ENCODE measurements around the gene MAML2.
A peak's percentile ranks its signal among the peaks of the same experiment; 100 is the strongest.

Gene MAML2

DNA sequence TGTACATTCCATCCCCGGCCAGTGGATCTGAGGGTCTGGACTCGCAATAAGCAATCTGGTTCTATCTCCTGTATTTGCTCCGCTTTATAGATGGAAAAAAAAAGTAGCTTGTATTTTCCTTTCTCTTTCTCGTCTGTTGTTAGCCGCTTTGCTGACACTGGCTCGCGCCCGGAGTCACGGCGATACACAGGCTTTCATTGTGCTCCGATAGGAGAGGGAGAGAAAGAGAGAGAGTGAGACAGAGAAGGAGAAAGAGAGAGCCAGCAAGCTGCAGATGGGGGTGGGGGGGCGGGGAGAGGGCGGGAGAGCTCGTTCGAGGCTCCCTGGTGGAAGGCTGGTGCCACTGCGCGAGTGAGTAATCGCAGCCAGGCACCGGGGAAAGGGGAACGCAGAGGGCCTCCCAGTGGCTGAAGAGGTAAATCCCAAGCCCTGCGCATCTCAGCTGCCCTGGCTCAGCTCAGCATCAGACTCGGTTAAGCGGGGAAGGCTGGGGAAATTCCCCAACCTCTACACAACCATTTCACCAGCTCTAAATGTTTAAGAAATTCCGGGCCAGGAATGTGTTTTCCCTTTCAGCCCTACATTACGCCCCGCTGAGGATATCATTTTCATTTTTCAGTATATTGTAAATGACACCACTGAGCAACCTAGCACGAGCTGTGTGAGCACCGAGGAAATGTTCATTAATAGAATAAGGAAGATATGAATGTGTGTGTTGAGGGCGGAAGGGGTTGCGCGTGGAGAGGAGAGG lies at the start of gene MAML2:
TSS of gene MAML2 (minus strand) at position 235 of the 751 bp plus-strand sequence. CDS start 1,300 bp downstream, outside the sequence.
- DNase-seq = peak; percentile 81

DNA sequence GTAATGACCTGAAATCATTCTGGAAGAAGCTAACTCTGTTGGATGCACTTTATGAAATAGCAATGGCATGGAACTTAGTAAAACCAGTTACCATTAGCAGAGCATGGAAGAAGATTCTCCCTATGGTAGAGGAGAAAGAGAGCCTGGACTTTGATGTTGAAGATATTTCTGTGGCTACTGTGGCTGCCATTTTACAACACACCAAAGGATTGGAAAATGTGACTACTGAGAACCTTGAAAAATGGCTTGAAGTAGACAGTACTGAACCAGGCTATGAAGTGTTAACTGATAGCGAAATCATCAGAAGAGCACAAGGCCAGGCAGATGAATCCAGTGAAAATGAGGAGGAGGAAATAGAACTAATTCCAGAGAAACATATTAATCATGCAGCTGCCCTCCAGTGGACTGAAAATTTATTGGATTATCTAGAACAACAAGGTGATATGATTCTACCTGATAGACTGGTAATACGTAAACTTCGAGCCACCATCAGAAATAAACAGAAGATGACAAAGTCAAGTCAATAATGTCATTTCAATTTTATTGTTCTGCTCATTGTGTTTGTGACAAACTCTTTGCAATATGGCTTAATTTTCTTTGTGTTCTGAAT lies 48.8 kb upstream of the MAML2 start:
- no peak for DNase-seq

DNA sequence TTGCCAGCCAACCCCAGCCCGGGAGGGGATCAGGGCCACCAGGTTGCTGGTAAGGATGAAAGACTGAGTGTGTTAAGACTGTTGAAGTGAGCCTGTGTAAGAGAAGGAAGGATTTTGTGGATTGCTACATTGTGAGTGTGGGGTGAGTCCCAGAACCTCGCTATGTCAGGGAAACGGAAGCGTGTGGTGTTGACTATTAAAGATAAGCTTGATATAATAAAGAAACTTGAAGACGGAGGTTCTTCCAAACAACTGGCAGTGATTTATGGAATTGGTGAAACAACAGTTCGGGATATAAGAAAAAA lies 47.4 kb upstream of the MAML2 start:
- no peak for DNase-seq

DNA sequence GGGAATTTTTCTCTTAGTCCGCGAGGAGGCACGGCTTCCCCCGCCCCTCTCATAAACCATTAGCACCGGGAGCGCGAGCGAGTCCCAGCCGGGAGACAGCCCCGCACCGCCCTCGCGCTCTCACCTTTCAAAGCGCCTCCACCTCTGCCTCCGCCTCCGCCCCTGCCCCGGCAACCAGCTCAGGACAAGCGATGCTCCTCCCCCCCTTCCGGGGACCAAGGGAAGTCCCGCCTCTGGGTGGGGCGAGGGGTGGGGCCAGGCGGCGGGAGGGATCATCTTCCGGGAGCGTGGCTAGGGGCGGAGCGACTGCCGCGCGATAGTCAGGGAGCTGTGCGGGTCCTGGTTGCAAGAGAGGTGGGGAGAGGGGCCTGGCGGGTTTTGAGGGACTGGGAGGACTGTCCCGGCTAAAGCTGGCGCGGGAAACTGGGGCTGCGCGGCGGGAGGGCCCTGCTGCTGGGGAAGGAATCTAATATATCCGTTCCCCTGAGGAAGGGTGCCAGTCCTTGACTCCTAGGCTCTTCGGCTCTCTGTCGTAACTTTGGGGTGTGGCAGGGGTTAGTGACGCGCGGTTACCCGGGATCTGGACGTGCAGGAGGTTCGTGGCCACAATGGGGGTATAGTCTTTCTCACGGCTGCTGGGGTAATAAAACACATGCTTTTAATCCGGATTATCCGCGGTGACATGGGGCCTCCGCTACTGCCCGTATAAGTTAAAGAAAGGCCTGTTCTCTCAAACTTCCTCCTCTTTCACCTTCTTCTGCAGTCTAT lies 46.9 kb upstream of the MAML2 start, which contains the start of the genes CCDC82 and JRKL:
TSS of gene CCDC82 (minus strand) at position 193 of the 768 bp plus-strand sequence. CDS start 5,165 bp downstream, outside the sequence.
TSS of gene JRKL (plus strand) at position 294 of the 768 bp plus-strand sequence. CDS start 637 bp downstream, outside the sequence.
- peak; percentile 74 for DNase-seq

DNA sequence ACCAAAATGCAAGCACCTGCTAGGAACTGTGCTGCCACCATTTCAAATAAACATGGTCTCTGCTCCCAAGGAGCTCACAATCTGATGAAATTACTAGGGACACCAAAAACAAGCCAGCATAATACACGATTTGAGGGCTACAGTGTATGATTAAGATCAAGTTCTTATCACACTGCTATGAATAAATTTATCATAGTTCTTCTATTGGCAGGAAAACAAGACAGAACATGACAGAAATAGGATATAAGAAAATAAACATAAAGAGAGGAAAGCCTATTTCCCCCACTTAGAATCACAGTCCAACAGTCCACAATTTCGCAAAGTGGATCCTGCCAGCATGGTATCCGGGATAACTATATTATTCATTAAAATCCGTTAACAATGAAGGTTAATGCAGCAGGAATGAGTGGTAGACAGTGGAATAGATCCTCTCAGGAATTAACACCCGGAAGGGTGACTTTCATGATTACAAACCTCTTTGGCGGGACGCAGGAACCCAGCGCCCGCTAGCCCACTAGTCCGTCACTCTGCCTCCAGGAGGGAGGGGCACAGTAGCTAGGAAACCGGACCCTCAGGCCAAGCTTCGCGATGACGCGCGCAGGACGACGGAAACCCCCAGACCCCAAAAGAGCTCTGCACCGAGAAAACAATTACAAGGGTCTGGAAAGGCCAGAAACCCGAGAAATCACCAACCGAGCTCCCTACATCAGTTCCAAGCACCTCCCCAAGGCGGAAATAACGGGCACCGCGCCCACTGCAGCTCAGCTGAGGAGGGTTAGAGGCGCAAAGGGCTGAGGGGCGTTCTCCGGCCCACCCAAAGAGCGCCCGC lies 46.1 kb upstream of the MAML2 start:
- DNase-seq = peak; percentile 16

DNA sequence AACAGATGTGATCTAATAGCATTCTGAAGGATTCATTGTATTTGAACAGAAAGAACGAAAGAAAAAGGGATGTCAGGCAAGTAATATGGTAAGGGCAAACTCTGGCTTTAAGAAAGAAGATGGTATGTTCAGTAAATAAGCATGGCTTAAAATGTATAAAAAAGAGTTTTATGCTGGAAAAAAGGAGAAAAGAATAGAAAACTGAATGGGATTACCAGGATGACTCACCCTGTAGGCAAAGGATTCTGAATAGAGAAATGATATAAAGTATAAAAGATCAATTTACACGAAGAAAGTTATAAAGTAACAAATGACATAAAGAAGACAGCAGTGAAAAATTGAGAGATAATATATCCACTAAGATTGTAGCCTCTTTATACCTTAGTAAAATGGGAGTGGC lies 42.2 kb upstream of the MAML2 start:
- no peak for DNase-seq

DNA sequence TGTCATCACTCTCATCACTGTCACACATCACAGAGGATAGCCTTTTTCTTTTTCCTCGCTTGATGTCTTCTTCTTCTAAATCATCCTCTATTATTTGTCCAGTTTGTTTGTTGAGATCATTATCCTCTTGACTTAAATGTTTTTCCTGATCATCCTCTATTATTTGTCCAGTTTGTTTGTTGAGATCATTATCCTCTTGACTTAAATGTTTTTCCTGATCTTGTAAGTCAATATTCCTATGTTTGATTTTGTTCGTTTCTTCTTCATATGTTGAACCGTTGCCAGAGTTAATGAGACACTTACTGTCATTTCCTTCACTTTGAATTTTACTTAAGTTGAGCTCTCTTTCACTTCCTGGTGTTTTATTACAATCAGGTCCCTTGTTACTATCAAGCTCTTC lies 41.2 kb upstream of the MAML2 start:
- no peak for DNase-seq

DNA sequence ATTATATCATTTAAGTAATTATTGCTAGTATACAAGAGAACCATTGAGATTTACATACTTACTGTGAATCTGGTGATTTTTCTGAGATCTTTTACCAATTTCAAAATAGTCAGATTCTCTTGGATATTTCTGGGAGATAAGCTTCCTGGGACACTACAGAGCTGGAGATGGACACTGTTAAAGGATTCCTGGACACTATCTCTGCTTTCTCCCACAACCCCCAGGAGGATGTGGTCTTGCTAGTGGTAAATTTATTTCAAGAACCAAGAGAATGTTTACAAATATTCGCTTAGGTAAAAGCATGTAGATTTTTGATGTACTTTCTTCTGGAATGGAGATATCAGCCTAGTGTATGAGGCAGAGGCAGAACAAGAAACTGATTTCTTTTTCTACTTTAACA lies 33.8 kb upstream of the MAML2 start:
- no peak for DNase-seq

DNA sequence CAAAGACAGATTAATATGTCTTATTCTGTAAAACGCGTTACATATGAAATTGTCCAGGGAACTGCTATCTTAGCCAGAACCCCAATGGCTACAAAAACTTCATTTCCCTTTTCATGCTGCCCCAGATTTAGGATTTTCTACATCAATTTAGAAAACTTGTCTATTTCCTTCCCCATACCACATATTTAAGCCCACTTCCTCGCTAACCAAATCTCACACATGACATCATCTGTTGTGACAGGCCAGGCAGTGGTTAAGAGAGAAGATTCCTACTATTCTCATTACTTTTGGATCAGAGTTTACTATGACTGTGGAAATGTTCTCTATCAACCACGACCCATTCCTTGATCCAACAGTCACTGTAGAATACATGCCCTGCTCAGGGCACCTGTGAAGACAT lies 30.8 kb upstream of the MAML2 start:
- DNase-seq = no peak

DNA sequence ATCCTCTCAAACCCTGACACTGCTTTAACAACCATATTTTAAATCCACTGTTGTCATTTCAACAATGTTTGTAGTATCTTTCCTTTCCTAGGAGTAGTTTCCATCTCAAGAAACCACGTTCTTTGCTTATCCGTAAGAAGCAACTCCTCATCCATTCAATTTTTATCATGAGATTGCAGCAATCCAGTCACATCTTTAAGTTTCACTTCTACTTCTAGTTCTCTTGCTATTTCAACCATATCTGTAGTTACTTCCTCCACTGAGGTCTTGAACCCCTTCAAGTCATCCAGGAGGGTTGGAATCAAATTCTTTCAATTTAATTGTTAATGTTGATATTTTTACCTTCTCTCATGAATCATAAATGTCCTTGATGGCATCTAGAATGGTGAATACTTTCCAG lies 24.3 kb upstream of the MAML2 start:
- DNase-seq = no peak

DNA sequence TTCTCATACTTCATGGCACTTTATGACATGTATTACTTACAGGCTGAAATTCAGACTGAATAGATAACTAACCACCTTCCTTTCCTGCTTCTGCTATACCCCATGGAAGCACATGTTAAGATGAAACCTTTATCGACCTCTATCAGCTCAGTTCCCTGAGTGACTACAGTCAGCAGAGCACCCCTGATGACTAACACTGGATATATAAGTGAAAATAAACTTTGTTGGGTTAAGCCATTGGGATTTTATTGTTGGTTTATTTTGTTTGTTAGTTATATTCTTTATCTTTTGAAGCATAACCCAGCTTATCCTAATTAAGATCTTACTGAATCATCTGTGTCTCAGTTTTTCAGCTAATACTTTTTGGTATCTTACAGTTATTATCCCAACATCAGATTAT lies 23.0 kb upstream of the MAML2 start:
- no peak for DNase-seq

DNA sequence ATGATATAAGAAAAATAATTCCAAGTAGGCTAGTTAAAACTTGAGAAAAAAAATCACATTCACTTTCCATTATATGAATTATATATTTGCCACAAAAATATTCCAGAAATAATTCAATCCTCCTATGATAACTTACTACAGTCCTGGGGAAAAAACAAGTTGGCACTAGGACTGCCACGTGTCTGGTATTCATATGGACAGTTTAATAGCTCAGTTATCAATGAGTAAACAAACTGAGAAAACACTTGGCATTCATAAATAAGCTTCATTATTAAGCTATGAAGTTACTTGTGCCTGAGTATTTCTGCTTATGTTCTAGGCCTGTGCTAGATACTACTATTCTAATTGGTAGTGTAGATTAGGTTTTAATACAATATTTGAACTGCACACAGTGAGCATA lies 22.5 kb upstream of the MAML2 start:
- no peak for DNase-seq

DNA sequence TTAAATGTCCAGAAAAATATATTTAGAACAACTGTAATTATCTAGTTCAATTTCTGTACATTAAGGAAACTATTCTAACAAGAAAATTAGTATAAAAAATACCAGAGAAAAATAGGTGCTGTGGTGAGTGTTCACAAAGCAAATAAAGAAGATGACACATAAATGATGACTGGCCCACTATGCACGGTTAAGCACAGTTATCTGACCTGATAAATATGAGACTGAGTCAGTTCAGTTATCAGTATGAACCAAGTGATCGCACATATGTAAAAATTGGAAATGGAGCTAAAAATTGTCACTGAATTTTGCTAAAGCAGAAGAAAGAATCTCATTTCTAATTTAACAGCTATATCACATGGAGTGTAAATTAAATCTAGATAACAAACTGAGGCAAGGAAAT lies 18.8 kb upstream of the MAML2 start:
- DNase-seq = no peak

DNA sequence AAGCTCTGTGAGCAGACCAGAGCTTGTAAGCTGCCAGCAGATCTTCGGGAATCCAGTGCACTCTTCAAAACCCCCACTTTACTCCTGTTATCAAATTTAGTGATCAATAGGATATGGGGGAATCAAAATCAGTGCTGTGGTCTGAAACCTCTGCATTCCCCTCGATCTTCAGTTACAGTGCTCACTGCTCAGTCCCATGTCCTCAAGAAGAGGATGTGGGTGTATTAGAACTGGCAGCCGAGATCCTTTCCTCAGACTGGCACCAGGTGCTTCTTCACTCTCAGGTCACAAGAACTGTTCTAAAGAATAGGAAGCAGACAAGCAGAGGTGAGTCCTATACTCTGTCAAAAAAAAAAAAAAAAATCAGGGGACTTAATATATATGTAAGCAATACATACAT lies 15.3 kb upstream of the MAML2 start:
- DNase-seq = no peak

DNA sequence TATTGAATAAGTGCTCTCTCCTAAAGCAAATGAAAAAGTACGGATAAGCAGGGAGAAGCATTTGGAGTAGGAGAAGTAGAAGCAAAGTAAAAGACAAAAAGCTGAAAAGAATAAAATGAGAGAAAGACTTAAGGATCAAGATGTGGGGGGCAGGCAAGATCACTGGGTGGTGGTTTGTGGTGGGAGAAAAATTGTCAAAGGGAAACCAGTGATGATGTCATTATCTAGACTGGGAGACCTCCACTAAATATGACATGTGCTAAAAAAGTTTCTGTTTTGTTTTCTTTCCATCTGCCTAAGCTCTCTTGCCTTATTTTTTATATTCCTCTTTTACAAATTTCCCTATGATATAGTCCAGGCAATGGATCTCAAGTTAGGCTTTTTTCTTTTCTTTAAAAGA lies 14.8 kb upstream of the MAML2 start:
- DNase-seq = no peak

DNA sequence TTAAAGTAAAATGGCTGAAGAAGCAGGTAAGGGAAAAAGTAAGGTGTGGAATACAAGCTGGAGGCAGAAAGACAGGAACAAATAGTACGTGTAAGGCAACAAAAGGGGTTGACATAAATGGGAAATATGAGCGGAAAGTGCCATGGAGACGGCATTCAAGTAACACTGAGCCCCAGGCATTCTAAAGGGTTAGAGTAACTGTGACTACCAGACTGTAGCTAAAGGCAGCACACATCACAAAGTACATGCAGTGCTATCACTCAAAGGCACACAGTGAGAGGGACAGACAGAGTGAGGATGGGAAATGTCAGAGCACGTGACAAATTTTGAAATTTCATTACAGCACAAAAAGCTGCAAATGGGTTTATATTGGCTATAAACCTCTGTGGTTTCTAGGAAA lies 13.9 kb upstream of the MAML2 start:
- DNase-seq = no peak

DNA sequence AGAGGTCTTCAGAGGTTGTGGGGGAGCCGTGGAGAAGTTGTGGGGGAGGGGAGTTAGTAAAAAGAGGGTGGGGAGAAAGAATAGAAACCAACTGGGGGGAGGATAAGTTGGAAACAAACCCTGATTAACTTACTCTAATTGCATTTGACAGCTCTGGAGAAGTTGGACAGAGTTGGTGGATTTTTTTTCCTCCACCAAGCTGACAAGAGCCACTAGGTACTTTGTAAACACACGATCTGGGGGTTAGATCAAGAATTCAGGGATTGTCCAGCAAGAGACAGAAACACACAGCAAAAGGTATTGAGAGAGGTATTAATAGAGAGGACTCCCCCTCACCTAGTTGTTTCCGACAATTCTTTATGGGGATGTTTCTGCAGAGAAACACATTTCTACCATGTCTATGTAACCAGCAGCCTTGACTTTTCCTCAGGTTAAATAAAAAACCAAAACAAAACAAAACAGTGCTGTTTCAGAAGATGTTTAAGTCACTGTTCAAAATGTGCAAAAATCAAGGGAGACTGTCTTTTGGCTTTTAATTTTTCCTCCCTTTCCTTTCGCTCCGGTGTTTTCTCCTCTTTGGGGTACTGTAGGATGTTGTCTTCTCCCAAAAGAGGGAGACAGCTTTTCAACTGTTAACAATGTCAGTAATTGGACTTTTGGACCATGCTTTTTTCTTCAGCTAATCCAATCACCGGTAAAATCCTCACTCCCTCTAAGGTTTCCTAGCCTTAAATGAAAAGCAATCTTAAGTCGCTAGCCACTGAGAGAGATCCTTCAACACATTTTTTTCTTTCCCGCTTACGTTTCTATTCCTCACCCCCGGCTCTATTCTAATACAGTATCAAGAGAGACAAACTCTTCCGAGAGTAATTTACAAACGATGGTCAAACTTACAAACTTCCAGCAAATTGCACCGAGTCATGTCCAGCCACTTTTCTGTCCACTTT lies 708 bp downstream of the MAML2 start:
- DNase-seq = no peak

DNA sequence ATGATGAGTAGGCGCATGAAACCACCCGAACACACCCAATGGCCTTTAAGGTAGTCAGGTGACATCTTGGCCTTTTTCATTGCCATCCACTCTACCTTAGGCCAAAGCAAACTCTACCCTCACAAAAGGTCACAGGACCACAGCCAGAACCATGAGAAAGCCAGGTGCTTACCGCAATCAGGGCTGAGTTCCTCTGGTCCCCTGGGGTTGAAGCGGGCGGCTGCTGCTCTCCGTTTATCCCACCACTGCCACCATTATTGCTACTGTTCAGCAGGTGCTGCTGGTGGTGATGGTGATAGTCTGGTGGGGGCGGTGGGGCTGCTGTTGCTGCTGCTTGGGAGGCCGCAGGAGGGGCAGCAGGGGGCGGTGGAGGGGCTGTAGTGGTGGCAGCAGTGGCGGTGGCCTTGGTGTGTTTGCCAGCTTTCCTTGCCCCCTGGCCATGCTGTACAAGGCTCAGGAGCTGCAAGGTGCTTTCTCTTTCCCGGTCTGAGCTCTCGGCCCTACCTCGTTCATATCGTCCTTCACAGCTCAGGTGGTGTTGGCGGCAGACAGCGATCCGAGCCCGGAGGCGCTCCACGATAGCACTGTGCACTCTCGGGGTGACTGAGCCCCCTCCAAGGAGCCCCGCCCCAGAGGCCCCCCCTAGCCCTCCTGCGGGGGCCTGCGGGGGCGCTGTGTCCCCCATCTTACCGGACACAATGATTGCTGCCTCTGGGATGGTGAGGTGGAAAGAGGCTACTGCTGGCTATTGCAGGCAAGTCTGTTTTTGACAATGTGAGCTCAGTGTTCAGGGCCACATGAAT lies 1.6 kb downstream of the MAML2 start:
- peak; percentile 45 for DNase-seq

DNA sequence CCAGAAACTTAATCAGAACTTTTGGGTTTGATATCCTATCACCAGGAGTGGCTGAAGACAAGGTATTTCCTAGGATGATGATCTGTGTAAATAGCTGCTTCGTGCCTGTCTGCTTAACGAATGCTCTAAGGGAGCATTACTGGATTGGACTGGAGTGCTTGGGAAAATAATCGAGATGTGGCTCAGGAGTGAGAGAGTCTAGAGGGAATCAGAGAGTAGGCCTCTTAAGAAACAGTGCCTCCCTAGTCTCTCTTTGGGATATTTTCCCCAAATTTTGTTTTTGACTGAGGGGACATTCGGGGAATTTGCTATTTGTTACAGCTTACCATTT lies 2.5 kb downstream of the MAML2 start:
- no peak for DNase-seq

DNA sequence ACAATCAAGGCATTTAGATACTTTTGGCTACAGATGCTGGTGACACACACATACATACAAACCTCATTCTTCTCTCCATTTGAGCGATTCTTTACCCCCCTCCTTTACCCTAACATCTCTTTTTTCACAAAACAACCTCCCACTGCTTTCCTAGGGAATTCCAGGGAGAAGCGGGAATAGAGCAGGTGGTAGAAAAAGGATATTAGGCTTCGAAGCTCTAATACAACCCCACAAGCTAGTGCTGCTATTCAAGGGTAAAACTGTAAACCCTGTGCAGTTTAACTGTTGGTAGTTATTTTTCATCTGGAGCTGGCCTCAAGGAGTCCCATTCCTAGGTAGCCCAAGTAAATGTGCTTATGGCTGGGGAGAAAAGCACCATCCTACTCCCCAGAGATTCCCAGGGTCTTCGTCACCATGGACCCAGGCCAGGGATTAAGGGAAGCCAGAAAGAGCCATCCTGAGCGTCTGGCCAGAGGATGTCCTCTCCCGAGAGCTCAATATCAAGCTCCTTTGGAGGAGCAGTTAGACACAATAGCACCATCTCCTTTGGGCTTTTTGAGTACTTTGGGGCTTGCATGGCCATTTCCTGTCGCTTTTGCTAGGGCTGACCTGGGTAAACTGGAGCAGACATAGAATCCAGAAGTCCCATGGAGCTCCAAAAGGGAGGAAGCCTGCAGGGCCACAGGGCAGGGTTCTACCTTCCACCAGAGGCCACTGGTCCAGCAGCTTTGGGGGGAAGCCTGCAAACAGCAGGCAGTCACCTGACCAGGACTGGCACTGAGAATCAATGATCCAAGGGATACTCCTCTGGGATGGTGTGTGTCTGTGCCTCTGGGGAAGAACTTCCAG lies 3.1 kb downstream of the MAML2 start:
- no peak for DNase-seq

Measured in 8988T (cell line).